HepG2 (cell line): Measurements from ENCODE around the gene RRAS. TPM values are rescaled to one million over a fixed set of nuclear protein-coding genes. Genes with fewer than 3 reads are reported as not detected.
A peak's percentile ranks its signal among the peaks of the same experiment; 100 is the strongest.

Source experiments
- DNMT1 ChIP-seq: sonication (generic); formaldehyde crosslinking; IDR thresholded peaks from 2 replicates; pipeline ENCODE4 v1.5.1; 2020; ENCODE audit warnings: mild to moderate bottlenecking, missing genetic modification reagents
- ELF1 ChIP-seq: sonication (generic); formaldehyde crosslinking; IDR thresholded peaks from 2 replicates; pipeline ENCODE4 v1.4.0; 2020; ENCODE audit warnings: missing genetic modification reagents
- GFI1 ChIP-seq: sonication (generic); formaldehyde crosslinking; IDR thresholded peaks from 2 replicates; pipeline ENCODE4 v1.5.0; 2020; ENCODE audit warnings: missing genetic modification reagents, mild to moderate bottlenecking, borderline replicate concordance
- GPN1 ChIP-seq: sonication (generic); formaldehyde crosslinking; IDR thresholded peaks from 2 replicates; pipeline ENCODE4 v1.5.1; 2020; ENCODE audit warnings: missing genetic modification reagents, borderline replicate concordance
- HNF4G ChIP-seq, 2 experiments: sonication (generic) in 1 of 2; formaldehyde crosslinking in 1 of 2; IDR thresholded peaks; 2 replicates each; pipeline versions ENCODE4 v1.4.0 to v1.6.1; 2011 to 2020; ENCODE audit warnings: borderline replicate concordance in 2 of 2, low read depth in 2 of 2, mild to moderate bottlenecking in 2 of 2, low read length in 1 of 2, missing genetic modification reagents in 1 of 2, moderate library complexity in 1 of 2
- MED1 ChIP-seq: sonication (generic); formaldehyde crosslinking; IDR thresholded peaks from 2 replicates; pipeline ENCODE4 v1.4.0; 2020; ENCODE audit warnings: missing genetic modification reagents
- MLLT10 ChIP-seq: sonication (generic); formaldehyde crosslinking; IDR thresholded peaks from 2 replicates; pipeline ENCODE4 v1.4.0; 2020; ENCODE audit warnings: missing genetic modification reagents
- POGK ChIP-seq: sonication (generic); formaldehyde crosslinking; conservative IDR thresholded peaks from 2 replicates; pipeline ENCODE4 v1.8.0; 2022; ENCODE audit warnings: mild to moderate bottlenecking, moderate library complexity, missing genetic modification reagents
- SOX5 ChIP-seq: IDR thresholded peaks from 2 replicates; pipeline ENCODE4 v1.6.1; 2016; ENCODE audit warnings: borderline replicate concordance
- TEF ChIP-seq: sonication (generic); formaldehyde crosslinking; IDR thresholded peaks from 2 replicates; pipeline ENCODE4 v1.5.0; 2020; ENCODE audit warnings: missing genetic modification reagents
- ZHX2 ChIP-seq, 2 experiments: sonication (generic) in 1 of 2; formaldehyde crosslinking in 1 of 2; IDR thresholded peaks; 2 replicates each; pipeline versions ENCODE4 v1.6.1 to v1.9.0; 2014 to 2022; ENCODE audit warnings: antibody characterized with exemption in 1 of 2, borderline replicate concordance in 1 of 2, inconsistent platforms in 1 of 2, low read depth in 1 of 2, missing genetic modification reagents in 1 of 2
- ZNF10 ChIP-seq: sonication (generic); formaldehyde crosslinking; IDR thresholded peaks from 2 replicates; pipeline ENCODE4 v1.4.0; 2020; ENCODE audit warnings: mild to moderate bottlenecking, low read depth, missing genetic modification reagents, borderline replicate concordance
- ZNF337 ChIP-seq: sonication (generic); formaldehyde crosslinking; IDR thresholded peaks from 2 replicates; pipeline ENCODE4 v1.5.1; 2020; ENCODE audit warnings: missing genetic modification reagents, low read depth, mild to moderate bottlenecking, borderline replicate concordance
- ZNF512 ChIP-seq: sonication (generic); formaldehyde crosslinking; IDR thresholded peaks from 2 replicates; pipeline ENCODE4 v1.4.0; 2020; ENCODE audit warnings: mild to moderate bottlenecking, missing genetic modification reagents
- ZNF530 ChIP-seq: sonication (generic); formaldehyde crosslinking; IDR thresholded peaks from 2 replicates; pipeline ENCODE4 v1.5.0; 2020; ENCODE audit warnings: low read depth, mild to moderate bottlenecking, missing genetic modification reagents
- ZNF670 ChIP-seq: sonication (generic); formaldehyde crosslinking; IDR thresholded peaks from 2 replicates; pipeline ENCODE4 v1.8.0; 2022; ENCODE audit warnings: mild to moderate bottlenecking, missing genetic modification reagents, borderline replicate concordance
- ZNF782 ChIP-seq: sonication (generic); formaldehyde crosslinking; IDR thresholded peaks from 2 replicates; pipeline ENCODE4 v1.4.0; 2020; ENCODE audit warnings: missing genetic modification reagents, mild to moderate bottlenecking, borderline replicate concordance
- polyA plus RNA-seq, 8 experiments: library from polyadenylated mRNA; depleted of rRNA in 3 of 8; stranded (reverse) in 7 of 8; unstranded in 1 of 8; fragments of >200 nt; fragmentation: Illumina TruSeq in 4 of 8; extraction: Trizol in 4 of 8; gene quantifications; 2 replicates each; pipeline versions ENCODE4 v1.2.1 to v1.2.3, GENCODE V29; 2011 to 2016; ENCODE audit warnings: low read depth in 4 of 8, missing spikeins in 1 of 8, mixed read lengths in 1 of 8; ENCODE audit not compliant: insufficient read depth in 1 of 8
- total RNA-seq, 5 experiments: library from RNA; depleted of rRNA; stranded (reverse); fragments of >200 nt; fragmentation: Illumina TruSeq; extraction: Trizol; gene quantifications; 2 replicates each; pipeline ENCODE4 v1.2.3, GENCODE V29; 2016; ENCODE audit warnings: low read depth in 1 of 5

Gene RRAS
- total and polyA plus RNA-seq, 2 of the 13 experiments (the other 11 are each of a cell fraction or from before 2014, with no cell fraction given), result 1.5 to 12.0 TPM

GRCh38 chr19:49640113-49640898 is at the start of gene RRAS (continued):
- no peak for TF ChIP-seq ZHX2 (IDR thresholded peaks at IDR 0.05; ENCODE audit: low read depth)
- no peak for TF ChIP-seq ZHX2 (CRISPR knock-in tag; IDR thresholded peaks at IDR 0.05; ENCODE audit: borderline replicate concordance)
- no peak for TF ChIP-seq GPN1 (CRISPR knock-in tag)
- peak; percentile 94 for TF ChIP-seq ELF1 (CRISPR knock-in tag)
- TF ChIP-seq MLLT10 (CRISPR knock-in tag), result no peak
- TF ChIP-seq MED1 (CRISPR knock-in tag), result peak; percentile 79
- TF ChIP-seq ZNF10 (CRISPR knock-in tag), result no peak
- TF ChIP-seq ZNF670 (CRISPR knock-in tag), result no peak
- peak; percentile 28; the same call in 1 of the 2 replicates for TF ChIP-seq ZNF782 (CRISPR knock-in tag)
- no peak for TF ChIP-seq ZNF512
- peak; percentile 82 for TF ChIP-seq GFI1 (CRISPR knock-in tag)
- TF ChIP-seq HNF4G (IDR thresholded peaks at IDR 0.05; ENCODE audit: borderline replicate concordance, low read depth, low read length), result no peak; the same call in 1 of the 2 replicates
- no peak for TF ChIP-seq HNF4G (CRISPR knock-in tag; IDR thresholded peaks at IDR 0.05; ENCODE audit: borderline replicate concordance, low read depth)
- no peak for TF ChIP-seq DNMT1 (CRISPR knock-in tag)
- peak; percentile 72 for TF ChIP-seq POGK (CRISPR knock-in tag)
- peak; percentile 56; the same call in 1 of the 2 replicates for TF ChIP-seq SOX5 (CRISPR knock-in tag)
- 0 out of 2 replicates have a peak, but pooled peaks have one; percentile 24 for TF ChIP-seq ZNF337
- no peak for TF ChIP-seq ZNF530 (CRISPR knock-in tag)
- no peak for TF ChIP-seq TEF (CRISPR knock-in tag)
